Neural cell (in vitro differentiated cells): ENCODE results near the gene FOXS1. TPM values are rescaled to one million over a fixed set of nuclear protein-coding genes. Genes with fewer than 3 reads are reported as not detected.

Source experiments
- H2AFZ ChIP-seq: fragments of 200-600, 300-800 bp; sonication (generic), shearing (Covaris generic); 2 replicates; pipeline ENCODE4 v1.6.0; 2014; ENCODE audit warnings: low read depth, mild to moderate bottlenecking, antibody characterized with exemption, low read length, moderate library complexity
- H3F3A ChIP-seq: fragments of 200-600 bp; shearing (Covaris generic); 2 replicates; pipeline ENCODE4 v1.6.1; 2016; ENCODE audit warnings: mild to moderate bottlenecking, moderate library complexity, mixed read lengths, antibody characterized with exemption, low read length; ENCODE audit not compliant: insufficient read depth, poor library complexity, severe bottlenecking
- H3K27ac ChIP-seq: fragments of 200-600, 300-800 bp; sonication (generic), shearing (Covaris generic); 2 replicates; pipeline ENCODE4 v1.5.1; 2014; ENCODE audit warnings: mild to moderate bottlenecking, low read length, moderate library complexity
- H3K27me3 ChIP-seq: fragments of 300-800, 200-600 bp; sonication (generic), shearing (Covaris generic); 2 replicates; pipeline ENCODE4 v1.6.0; 2014; ENCODE audit warnings: mild to moderate bottlenecking, low read depth, low read length, moderate library complexity; ENCODE audit not compliant: insufficient read depth
- H3K36me3 ChIP-seq: fragments of 300-800, 200-600 bp; sonication (generic), shearing (Covaris generic); 2 replicates; pipeline ENCODE4 v1.5.1; 2014; ENCODE audit warnings: mild to moderate bottlenecking, antibody characterized with exemption, low read length, moderate library complexity; ENCODE audit not compliant: insufficient read depth
- H3K4me2 ChIP-seq: fragments of 300-800, 200-600 bp; sonication (generic), shearing (Covaris generic); 2 replicates; pipeline ENCODE4 v1.6.0; 2014; ENCODE audit warnings: mild to moderate bottlenecking, low read length
- H3K4me3 ChIP-seq: fragments of 300-800, 200-600 bp; sonication (generic), shearing (Covaris generic); 2 replicates; pipeline ENCODE4 v1.5.1; 2014; ENCODE audit warnings: mild to moderate bottlenecking, low read length, moderate library complexity
- H3K79me2 ChIP-seq: fragments of 200-600 bp; shearing (Covaris generic); replicated peaks from 2 replicates; pipeline ENCODE4 v1.6.0; 2014; ENCODE audit warnings: mild to moderate bottlenecking, low read length, moderate library complexity; ENCODE audit not compliant: insufficient read depth
- H3K9ac ChIP-seq: fragments of 300-800, 200-600 bp; sonication (generic), shearing (Covaris generic); 2 replicates; pipeline ENCODE4 v1.6.1; 2016; ENCODE audit warnings: mild to moderate bottlenecking, low read length, mixed read lengths
- H3K9me2 ChIP-seq: fragments of 200-600 bp; shearing (Covaris generic); 2 replicates; pipeline ENCODE4 v1.6.1; 2016; ENCODE audit warnings: mild to moderate bottlenecking, low read length, mixed read lengths; ENCODE audit not compliant: insufficient read depth
- H3K9me3 ChIP-seq: fragments of 200-600, 300-800 bp; sonication (generic), shearing (Covaris generic); 2 replicates; pipeline ENCODE4 v1.6.1; 2016; ENCODE audit warnings: mild to moderate bottlenecking, mixed run types, low read length, moderate library complexity, mixed read lengths
- H4K20me1 ChIP-seq: fragments of 200-600 bp; shearing (Covaris generic); 2 replicates; pipeline ENCODE4 v1.6.1; 2016; ENCODE audit warnings: mild to moderate bottlenecking, mixed run types; ENCODE audit not compliant: insufficient read depth
- CTCF ChIP-seq: fragments of 450-650 bp; IDR thresholded peaks from 2 replicates; pipeline ENCODE4 v1.5.1; 2014; ENCODE audit warnings: antibody characterized with exemption, mild to moderate bottlenecking, moderate library complexity; ENCODE audit not compliant: poor library complexity, severe bottlenecking
- EP300 ChIP-seq: fragments of 450-650 bp; conservative IDR thresholded peaks from 2 replicates; pipeline ENCODE4 v1.6.1; 2014; ENCODE audit warnings: antibody characterized with exemption, mild to moderate bottlenecking, moderate library complexity; ENCODE audit not compliant: poor library complexity, severe bottlenecking
- EZH2 ChIP-seq: fragments of 200-600, 300-800 bp; shearing (Covaris generic), sonication (generic); IDR thresholded peaks from 2 replicates; pipeline ENCODE4 v1.6.1; 2014; ENCODE audit warnings: antibody characterized with exemption, low read length, borderline replicate concordance, mild to moderate bottlenecking; ENCODE audit not compliant: insufficient read depth, poor library complexity, severe bottlenecking
- MXI1 ChIP-seq: fragments of 450-650 bp; conservative IDR thresholded peaks from 2 replicates; pipeline ENCODE4 v1.6.1; 2014; ENCODE audit warnings: antibody characterized with exemption, mild to moderate bottlenecking; ENCODE audit not compliant: poor library complexity, severe bottlenecking
- POLR2AphosphoS5 ChIP-seq: IDR thresholded peaks from 2 replicates; pipeline ENCODE4 v1.6.1; 2012
- RAD21 ChIP-seq: fragments of 450-650 bp; conservative IDR thresholded peaks from 2 replicates; pipeline ENCODE4 v1.6.1; 2014; ENCODE audit warnings: antibody characterized with exemption, mild to moderate bottlenecking, moderate library complexity
- REST ChIP-seq: IDR thresholded peaks from 2 replicates; pipeline ENCODE4 v1.6.1; 2012; ENCODE audit warnings: borderline replicate concordance
- SMC3 ChIP-seq: fragments of 450-650 bp; conservative IDR thresholded peaks from 2 replicates; pipeline ENCODE4 v1.6.1; 2014; ENCODE audit warnings: antibody characterized with exemption, mild to moderate bottlenecking, moderate library complexity; ENCODE audit not compliant: poor library complexity
- polyA plus RNA-seq: library from polyadenylated mRNA; depleted of rRNA; stranded (reverse); fragments of >200 nt; gene quantifications from 2 replicates; pipeline ENCODE4 v1.2.3, GENCODE V29; 2014

FOXS1 gene
- polyA plus RNA-seq, 1 donor from 2014 or later: not detected

- Histone ChIP-seq H3F3A (peaks cover 8% of the 10 kb centered on the region), H2AFZ (no peak overlapping the region), H3K9me3 (no peaks in the 10 kb centered on the region), H4K20me1 (no peaks in the 10 kb centered on the region), H3K36me3 (no peaks in the 10 kb centered on the region), H3K27ac (no peak overlapping the region), H3K4me3 (no peak overlapping the region), H3K9ac (no peak overlapping the region), H3K27me3 (no peaks in the 10 kb centered on the region), H3K79me2 (no peaks in the 10 kb centered on the region), H3K9me2 (no peaks in the 10 kb centered on the region), H3K4me2 (no peak overlapping the region)
- no peak for TF ChIP-seq SMC3
- TF ChIP-seq RAD21: no peak
- no peak for TF ChIP-seq REST
- TF ChIP-seq CTCF: no peak
Observed at GRCh38 chr20:31857861-31858759, 12.7 kb upstream of the FOXS1 start.

GRCh38 chr20:31856516-31856915 lies 11.1 kb upstream of the FOXS1 start:
- H3K9ac ChIP-seq: no peak overlapping the region
- H2AFZ ChIP-seq: no peak overlapping the region

More at GRCh38 chr20:31856516-31856915, 11.1 kb upstream of the FOXS1 start:
- H3K27me3 ChIP-seq: no peaks in the 10 kb centered on the region
- H3K9me3 ChIP-seq: no peaks in the 10 kb centered on the region
- H3F3A ChIP-seq: no peaks in the 10 kb centered on the region
- H4K20me1 ChIP-seq: no peaks in the 10 kb centered on the region
- TF ChIP-seq RAD21 (no peak), EP300 (no peak), REST (no peak), EZH2 (no peak), POLR2AphosphoS5 (no peak), CTCF (no peak), MXI1 (no peak)
- no peak overlapping the region for H3K4me2 ChIP-seq
- no peaks in the 10 kb centered on the region for H3K79me2 ChIP-seq
- H3K9me2 ChIP-seq: no peaks in the 10 kb centered on the region
- H3K36me3 ChIP-seq: no peaks in the 10 kb centered on the region
- H3K27ac ChIP-seq: no peak overlapping the region
- H3K4me3 ChIP-seq: no peak overlapping the region
